PC-3 (cell line): Measurements from ENCODE around the gene KRTAP9-8. TPM values are rescaled to one million over a fixed set of nuclear protein-coding genes. Genes with fewer than 3 reads are reported as not detected.

Source experiments
- ATAC-seq: fragments of 200-7000 bp; cut with Tn5 transposase; 2 replicates; pipeline ENCODE4 v1.9.1; 2020; ENCODE audit warnings: mild to moderate bottlenecking, moderate library complexity
- BruUV-seq: library from RNA; stranded (reverse); fragments of 400-500 nt; replicated peaks from 2 replicates; lab custom pipeline; 2021; lab: Mats Ljungman, UMichigan
- CTCF ChIA-PET: fragments of 300-600 bp; sonication (Branson Sonifier 250); formaldehyde crosslinking; loops from one replicate; lab custom pipeline; 2022; ENCODE audit warnings: antibody characterized with exemption; lab: Charles Lee
- POLR2A ChIA-PET: fragments of 300-600 bp; sonication (Branson Sonifier 250); formaldehyde crosslinking; loops from one replicate; lab custom pipeline; 2022; ENCODE audit warnings: antibody characterized with exemption; ENCODE audit not compliant: unreplicated experiment; lab: Charles Lee
- DNase-seq: peaks from one replicate; pipeline ENCODE4 v3.0.0-alpha.2; 2015
- H2AFZ ChIP-seq: fragments of 300-600 bp; sonication (generic); 2 replicates; pipeline ENCODE4 v1.6.0; 2016; ENCODE audit warnings: antibody characterized with exemption, low read length
- H3F3A ChIP-seq: fragments of 300-600 bp; sonication (generic); one replicate; pipeline ENCODE4 v1.6.0; 2017; ENCODE audit warnings: antibody characterized with exemption, low read length, control low read depth, mild to moderate bottlenecking; ENCODE audit not compliant: unreplicated experiment
- H3K27ac ChIP-seq: fragments of 300-600 bp; sonication (generic); 2 replicates; pipeline ENCODE4 v1.5.1; 2016; ENCODE audit warnings: mild to moderate bottlenecking, low read length
- H3K27me3 ChIP-seq: fragments of 300-600 bp; sonication (generic); 2 replicates; pipeline ENCODE4 v1.6.1; 2016; ENCODE audit warnings: low read length, mixed read lengths
- H3K36me3 ChIP-seq: fragments of 300-600 bp; sonication (generic); 2 replicates; pipeline ENCODE4 v1.6.1; 2016; ENCODE audit warnings: low read depth, mixed run types, low read length, mixed read lengths
- H3K4me1 ChIP-seq: fragments of 300-600 bp; sonication (generic); 2 replicates; pipeline ENCODE4 v1.5.1; 2016; ENCODE audit warnings: low read length; ENCODE audit not compliant: insufficient read depth
- H3K4me2 ChIP-seq: fragments of 300-600 bp; sonication (generic); 2 replicates; pipeline ENCODE4 v1.6.0; 2016; ENCODE audit warnings: low read length
- H3K4me3 ChIP-seq: fragments of 300-600 bp; sonication (generic); 2 replicates; pipeline ENCODE4 v1.5.1; 2016; ENCODE audit warnings: mild to moderate bottlenecking, low read length, mixed read lengths
- H3K79me2 ChIP-seq: fragments of 300-600 bp; sonication (generic); 2 replicates; pipeline ENCODE4 v1.6.1; 2017; ENCODE audit warnings: low read length, mixed read lengths
- H3K9ac ChIP-seq: fragments of 300-600 bp; sonication (generic); 2 replicates; pipeline ENCODE4 v1.6.0; 2016; ENCODE audit warnings: mild to moderate bottlenecking, low read length
- H3K9me2 ChIP-seq: fragments of 300-600 bp; sonication (generic); replicated peaks from 2 replicates; pipeline ENCODE4 v1.6.1; 2016; ENCODE audit warnings: mixed run types, low read length, mixed read lengths
- H3K9me3 ChIP-seq: fragments of 300-600 bp; sonication (generic); 2 replicates; pipeline ENCODE4 v1.6.1; 2016; ENCODE audit warnings: low read length, mixed read lengths
- H4K20me1 ChIP-seq: fragments of 300-600 bp; sonication (generic); 2 replicates; pipeline ENCODE4 v1.6.1; 2016; ENCODE audit warnings: low read length, mixed read lengths
- EZH2 ChIP-seq: fragments of 300-600 bp; sonication (generic); IDR thresholded peaks from one replicate; pipeline ENCODE4 v1.6.1; 2017; ENCODE audit warnings: antibody characterized with exemption, mild to moderate bottlenecking, low read length; ENCODE audit not compliant: unreplicated experiment
- EZH2phosphoT487 ChIP-seq: fragments of 300-600 bp; sonication (generic); IDR thresholded peaks from 2 replicates; pipeline ENCODE4 v1.6.1; 2018; ENCODE audit warnings: mild to moderate bottlenecking, antibody characterized with exemption, low read length, borderline replicate concordance
- intact Hi-C: fragments of 100-400 bp; cut with micrococcal nuclease; formaldehyde crosslinking; loops from 2 replicates; pipeline ENCODE4 v1.9.0; 2023
- total RNA-seq: library from RNA; depleted of rRNA; stranded (reverse); fragments of >200 nt; gene quantifications from 2 replicates; pipeline ENCODE4 v1.2.3, GENCODE V29; 2014
- TF ChIP-seq, protein P1 (sequence below): fragments of 300-600 bp; sonication (generic); conservative IDR thresholded peaks from 2 replicates; pipeline ENCODE4 v1.5.1; 2017; ENCODE audit warnings: antibody characterized with exemption, low read depth, mild to moderate bottlenecking, low read length

KRTAP9-8 gene
- total RNA-seq, 1 experiment from 2014 or later = not detected

DNA sequence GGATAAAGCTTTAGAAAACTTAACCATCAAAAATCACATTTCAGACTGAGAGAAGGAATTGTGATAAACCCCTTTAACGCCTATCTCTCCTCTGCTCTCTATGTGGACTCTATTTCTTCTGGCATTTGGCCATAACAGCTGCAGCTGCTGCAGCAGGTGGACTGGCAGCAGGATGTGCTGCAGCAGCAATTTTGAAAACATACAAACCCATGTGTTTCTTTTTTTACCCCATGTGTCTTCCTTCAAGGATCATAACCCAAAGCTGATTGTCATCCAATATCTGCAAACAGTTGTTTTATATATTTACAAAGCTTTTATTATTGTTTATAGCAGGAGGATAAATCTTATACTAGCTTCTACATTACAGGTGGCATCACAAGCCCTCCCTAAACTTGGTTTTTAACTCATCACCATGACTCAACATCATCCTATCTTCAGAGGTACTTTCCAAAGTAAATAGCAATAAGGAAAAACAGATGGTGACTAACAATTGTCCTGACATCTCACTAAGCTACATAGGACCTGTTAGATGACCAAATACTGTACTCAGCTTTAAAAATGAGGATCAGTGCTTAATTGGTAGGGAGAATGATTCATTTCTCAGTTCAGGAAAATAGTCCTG is 25.8 kb upstream of the KRTAP9-8 start:
- TF ChIP-seq EZH2 (no peak), EZH2phosphoT487 (no peak)
- TF ChIP-seq, protein P1, sequence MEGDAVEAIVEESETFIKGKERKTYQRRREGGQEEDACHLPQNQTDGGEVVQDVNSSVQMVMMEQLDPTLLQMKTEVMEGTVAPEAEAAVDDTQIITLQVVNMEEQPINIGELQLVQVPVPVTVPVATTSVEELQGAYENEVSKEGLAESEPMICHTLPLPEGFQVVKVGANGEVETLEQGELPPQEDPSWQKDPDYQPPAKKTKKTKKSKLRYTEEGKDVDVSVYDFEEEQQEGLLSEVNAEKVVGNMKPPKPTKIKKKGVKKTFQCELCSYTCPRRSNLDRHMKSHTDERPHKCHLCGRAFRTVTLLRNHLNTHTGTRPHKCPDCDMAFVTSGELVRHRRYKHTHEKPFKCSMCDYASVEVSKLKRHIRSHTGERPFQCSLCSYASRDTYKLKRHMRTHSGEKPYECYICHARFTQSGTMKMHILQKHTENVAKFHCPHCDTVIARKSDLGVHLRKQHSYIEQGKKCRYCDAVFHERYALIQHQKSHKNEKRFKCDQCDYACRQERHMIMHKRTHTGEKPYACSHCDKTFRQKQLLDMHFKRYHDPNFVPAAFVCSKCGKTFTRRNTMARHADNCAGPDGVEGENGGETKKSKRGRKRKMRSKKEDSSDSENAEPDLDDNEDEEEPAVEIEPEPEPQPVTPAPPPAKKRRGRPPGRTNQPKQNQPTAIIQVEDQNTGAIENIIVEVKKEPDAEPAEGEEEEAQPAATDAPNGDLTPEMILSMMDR = no peak
- peak; percentile 96 for ATAC-seq
- peak overlapping the region; percentile 21; the same call in 1 of the 2 replicates for H3K27ac ChIP-seq

DNA sequence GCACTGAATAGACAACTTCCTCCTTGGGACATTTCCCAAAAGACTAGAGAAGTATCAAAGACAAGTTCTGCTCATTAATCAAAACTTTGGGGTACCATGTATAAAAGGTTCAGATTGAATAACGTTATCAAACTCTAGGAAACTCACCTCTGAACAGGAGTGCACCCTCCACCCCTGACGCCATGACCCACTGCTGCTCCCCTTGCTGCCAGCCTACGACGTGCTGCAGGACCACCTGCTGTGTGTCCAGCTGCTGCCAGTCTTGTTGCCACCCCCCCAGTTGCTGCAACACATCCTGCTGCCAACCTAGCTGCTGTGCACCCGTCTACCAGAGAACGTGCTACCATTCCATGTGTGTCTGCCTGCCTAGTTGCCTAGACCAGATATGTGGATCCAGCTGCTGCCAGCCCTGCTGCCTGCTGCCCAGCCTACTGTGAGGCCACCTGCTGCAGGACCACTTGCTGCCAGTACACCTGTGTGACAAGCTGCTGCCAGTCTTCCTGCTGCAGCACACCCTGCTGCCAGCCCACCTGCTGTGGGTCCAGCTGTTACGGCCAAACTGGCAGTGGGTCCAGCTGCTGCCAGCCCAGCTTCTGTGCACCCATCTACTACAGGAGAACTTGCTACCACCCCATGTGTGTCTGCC is 25.2 kb upstream of the KRTAP9-8 start:
- POLR2A ChIA-PET = no interaction called here

More for the DNA sequence above, 25.8 kb upstream of the KRTAP9-8 start:
- Histone ChIP-seq H3F3A (no peaks in the 10 kb centered on the region), H3K4me2 (peak overlapping the region; percentile 32; the same call in 1 of the 2 replicates), H3K4me3 (no peak overlapping the region), H3K36me3 (no peaks in the 10 kb centered on the region), H3K9ac (no peak overlapping the region), H2AFZ (no peak overlapping the region), H4K20me1 (no peaks in the 10 kb centered on the region), H3K79me2 (no peaks in the 10 kb centered on the region), H3K9me3 (no peaks in the 10 kb centered on the region), H3K27me3 (no peaks in the 10 kb centered on the region), H3K9me2 (no peaks in the 10 kb centered on the region), H3K4me1 (peaks cover 15% of the 10 kb centered on the region)
- DNase-seq = peak; percentile 80
- no TSS peak for BruUV-seq
- CTCF ChIA-PET = interaction anchor here (1.2 kb wide), 1 partner anchor 110 kb away, joined by 4 read pairs; no protein-coding TSS in a partner anchor
- intact Hi-C loops = loop anchor here (10.0 kb wide), 2 partner anchors 147 to 297 kb away; partner anchors contain the start of genes KRTAP2-3 and KRTAP2-4
- POLR2A ChIA-PET = no interaction called here

More for the DNA sequence above, 25.2 kb upstream of the KRTAP9-8 start:
- Histone ChIP-seq H3K79me2 (no peaks in the 10 kb centered on the region), H3K27me3 (no peaks in the 10 kb centered on the region), H3K9me2 (no peaks in the 10 kb centered on the region), H3K36me3 (no peaks in the 10 kb centered on the region), H3K4me3 (no peak overlapping the region), H3F3A (no peaks in the 10 kb centered on the region), H3K27ac (peak overlapping the region; percentile 21; the same call in 1 of the 2 replicates), H3K9me3 (no peaks in the 10 kb centered on the region), H3K4me1 (peaks cover 15% of the 10 kb centered on the region), H4K20me1 (no peaks in the 10 kb centered on the region), H2AFZ (no peak overlapping the region), H3K4me2 (peak overlapping the region; percentile 32), H3K9ac (no peak overlapping the region)
- DNase-seq (peak; percentile 2), ATAC-seq (peak; percentile 45)
- CTCF ChIA-PET = interaction anchor here (1.2 kb wide), 1 partner anchor 110 kb away, joined by 4 read pairs; no protein-coding TSS in a partner anchor
- TF ChIP-seq, protein P1 = no peak
- TF ChIP-seq EZH2phosphoT487 (no peak), EZH2 (no peak)
- BruUV-seq = no TSS peak
- intact Hi-C loops = loop anchor here (10.0 kb wide), 2 partner anchors 148 to 298 kb away; partner anchors contain the start of genes KRTAP2-3 and KRTAP2-4
